ENCODE results near the gene ZNF205. TPM values are rescaled to one million over a fixed set of nuclear protein-coding genes. Genes with fewer than 3 reads are reported as not detected.

The ZNF205 gene
- total and polyA plus RNA-seq, 2 of the 13 experiments (the other 11 are each of a cell fraction or from before 2014, with no cell fraction given): 5.8 to 10.2 TPM

GRCh38 chr16:3150346-3151218 is 38.2 kb downstream of the ZNF205 start (continued):
- TF ChIP-seq RELA (CRISPR knock-in tag; IDR thresholded peaks at IDR 0.05) (peak; percentile 55; the same call in 1 of the 2 replicates), CERS6 (CRISPR knock-in tag; IDR thresholded peaks at IDR 0.05) (no peak), ZFP62 (CRISPR knock-in tag; IDR thresholded peaks at IDR 0.05) (0 out of 2 replicates have a peak, but pooled peaks have one; percentile 46), NFKB2 (CRISPR knock-in tag; IDR thresholded peaks at IDR 0.05; ENCODE audit: borderline replicate concordance) (peak; percentile 68), ZNF230 (CRISPR knock-in tag; IDR thresholded peaks at IDR 0.05) (no peak), XRCC5 (optimal IDR thresholded peaks at IDR 0.05; ENCODE audit: low read length) (peak; percentile 46), RNF219 (CRISPR knock-in tag; IDR thresholded peaks at IDR 0.05) (0 out of 2 replicates have a peak, but pooled peaks have one; percentile 51), YY1 (IDR thresholded peaks at IDR 0.05; ENCODE audit: insufficient read depth, insufficient replicate concordance, low read depth, low read length) (peak; percentile 54), ZNF609 (CRISPR knock-in tag; IDR thresholded peaks at IDR 0.05; ENCODE audit: borderline replicate concordance) (peak; percentile 68; the same call in 1 of the 2 replicates), ZNF274 (CRISPR knock-in tag; IDR thresholded peaks at IDR 0.05) (peak; percentile 39; the same call in 1 of the 2 replicates), HOXA3 (CRISPR knock-in tag; IDR thresholded peaks at IDR 0.05) (peak; percentile 80), ZNF33B (CRISPR knock-in tag; IDR thresholded peaks at IDR 0.05) (no peak), FOXC1 (CRISPR knock-in tag; IDR thresholded peaks at IDR 0.05; ENCODE audit: borderline replicate concordance) (peak; percentile 98), ZNF143 (CRISPR knock-in tag; IDR thresholded peaks at IDR 0.05) (peak; percentile 86), RBM22 (optimal IDR thresholded peaks at IDR 0.05; ENCODE audit: low read length) (peak; percentile 98)

All from HepG2 (cell line).